Measurements from ENCODE around the gene IGFLR1.
A peak's percentile ranks its signal among the peaks of the same experiment; 100 is the strongest.

Gene IGFLR1

DNA sequence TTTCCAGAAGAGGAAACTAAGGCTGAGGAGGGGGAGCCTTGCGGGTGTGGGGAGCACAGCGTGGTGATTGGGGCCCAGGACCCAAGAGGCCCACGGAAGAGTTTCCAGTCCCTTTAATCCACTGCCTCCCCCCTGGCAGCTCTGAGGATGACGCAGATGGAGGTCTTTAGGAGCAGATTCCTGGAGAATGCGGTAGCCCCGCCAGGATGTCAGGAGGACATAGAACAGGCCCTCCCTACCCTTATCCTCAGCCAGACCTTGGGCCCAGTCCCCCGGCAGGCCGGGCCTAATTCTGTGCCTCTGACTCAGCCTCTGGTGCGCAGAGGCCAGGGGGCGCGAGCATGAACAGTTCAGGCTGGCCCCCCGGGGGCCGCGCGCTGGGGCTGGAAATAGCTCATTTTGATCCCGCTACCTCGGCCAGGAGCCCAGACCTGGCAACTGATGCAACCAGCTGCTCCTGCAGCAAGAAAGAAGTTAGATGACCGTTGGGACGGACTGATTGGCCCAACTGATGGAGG, 15.0 kb upstream of the IGFLR1 start:
- no peak for DNase-seq

DNA sequence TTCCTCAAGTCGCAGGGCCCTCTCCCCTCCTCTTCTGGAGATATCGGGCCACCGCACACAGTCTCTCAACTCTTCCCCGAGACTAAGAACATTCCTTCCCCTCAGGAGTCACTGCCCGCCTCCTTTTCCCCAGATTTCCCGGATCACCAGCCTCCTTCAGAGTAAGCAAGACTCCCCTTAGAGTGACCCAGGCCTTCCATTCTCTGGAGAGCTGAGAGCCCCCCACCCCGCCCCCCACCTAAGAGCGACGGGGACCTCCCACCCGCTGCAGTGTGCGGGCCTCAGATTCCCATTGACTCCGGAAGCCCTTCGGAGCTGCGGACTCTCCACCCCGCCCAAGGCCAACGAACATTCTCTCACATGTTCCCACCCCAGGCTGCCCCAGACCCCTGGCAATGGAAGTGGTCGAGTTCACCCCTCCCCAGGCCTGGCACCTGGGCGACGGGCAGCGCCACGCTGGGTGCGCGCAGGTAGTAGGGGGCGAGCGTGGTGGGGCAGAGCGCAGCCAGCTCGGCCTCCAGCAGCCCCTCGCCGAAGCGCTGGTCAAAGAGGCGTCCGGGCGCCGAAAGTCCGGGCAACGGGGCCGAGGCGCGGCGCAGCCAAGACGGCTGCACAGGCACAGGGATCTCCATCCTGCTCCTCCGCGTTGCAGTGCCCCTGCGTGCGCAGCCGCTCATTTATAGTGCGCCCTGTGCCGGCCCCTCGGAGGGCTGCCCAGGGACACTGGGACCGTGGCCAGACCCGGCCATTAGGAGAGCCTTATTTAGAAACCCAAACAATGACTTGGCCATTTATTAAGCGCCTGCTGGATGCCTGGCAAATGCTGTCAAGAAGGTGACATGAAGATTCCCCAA, 14.4 kb upstream of the IGFLR1 start, which contains the start of gene HSPB6:
Gene HSPB6 (minus strand): TSS at position 653 of the 854 bp plus-strand sequence. CDS start 21 bp downstream, at position 632.
- DNase-seq, result no peak
- Histone ChIP-seq H3K27ac (ENCODE audit: low read length) (peak within 1 kb of the TSS; percentile 57; the same call in 1 of the 2 replicates), H3K9me3 (replicated peaks; ENCODE audit: insufficient read depth, low read length) (no peaks in the 10 kb centered on the region), H4K20me1 (ENCODE audit: insufficient read depth, low read length) (no peaks in the 10 kb centered on the region), H2AFZ (ENCODE audit: low read length) (peak within 1 kb of the TSS; percentile 82), H3K36me3 (replicated peaks; ENCODE audit: insufficient read depth, low read length) (no peaks in the 10 kb centered on the region), H3K27me3 (replicated peaks; ENCODE audit: insufficient read depth, low read length) (no peaks in the 10 kb centered on the region), H3F3A (ENCODE audit: insufficient read depth, low read length) (peaks cover 4% of the 10 kb centered on the region; the same call in 1 of the 2 replicates), H3K4me1 (ENCODE audit: low read length) (peaks cover 12% of the 10 kb centered on the region; the same call in 1 of the 2 replicates), H3K79me2 (ENCODE audit: low read length) (peaks cover 15% of the 10 kb centered on the region), H3K4me3 (ENCODE audit: low read length) (peak within 1 kb of the TSS; percentile 75), H3K4me2 (ENCODE audit: low read depth, low read length) (peak within 1 kb of the TSS; percentile 94), H3K9me2 (replicated peaks; ENCODE audit: insufficient read depth, low read length) (no peaks in the 10 kb centered on the region), H3K9ac (ENCODE audit: low read length) (peak within 1 kb of the TSS; percentile 77; the same call in 1 of the 2 replicates)
- no peak for TF ChIP-seq EZH2 (optimal IDR thresholded peaks at IDR 0.05; ENCODE audit: low read depth, low read length)
- TF ChIP-seq EZH2phosphoT487 (IDR thresholded peaks at IDR 0.05; ENCODE audit: low read length), result no peak
- TF ChIP-seq, protein P1, sequence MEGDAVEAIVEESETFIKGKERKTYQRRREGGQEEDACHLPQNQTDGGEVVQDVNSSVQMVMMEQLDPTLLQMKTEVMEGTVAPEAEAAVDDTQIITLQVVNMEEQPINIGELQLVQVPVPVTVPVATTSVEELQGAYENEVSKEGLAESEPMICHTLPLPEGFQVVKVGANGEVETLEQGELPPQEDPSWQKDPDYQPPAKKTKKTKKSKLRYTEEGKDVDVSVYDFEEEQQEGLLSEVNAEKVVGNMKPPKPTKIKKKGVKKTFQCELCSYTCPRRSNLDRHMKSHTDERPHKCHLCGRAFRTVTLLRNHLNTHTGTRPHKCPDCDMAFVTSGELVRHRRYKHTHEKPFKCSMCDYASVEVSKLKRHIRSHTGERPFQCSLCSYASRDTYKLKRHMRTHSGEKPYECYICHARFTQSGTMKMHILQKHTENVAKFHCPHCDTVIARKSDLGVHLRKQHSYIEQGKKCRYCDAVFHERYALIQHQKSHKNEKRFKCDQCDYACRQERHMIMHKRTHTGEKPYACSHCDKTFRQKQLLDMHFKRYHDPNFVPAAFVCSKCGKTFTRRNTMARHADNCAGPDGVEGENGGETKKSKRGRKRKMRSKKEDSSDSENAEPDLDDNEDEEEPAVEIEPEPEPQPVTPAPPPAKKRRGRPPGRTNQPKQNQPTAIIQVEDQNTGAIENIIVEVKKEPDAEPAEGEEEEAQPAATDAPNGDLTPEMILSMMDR (IDR thresholded peaks at IDR 0.05; ENCODE audit: low read length), result no peak

More for the DNA sequence above, 15.0 kb upstream of the IGFLR1 start:
- Histone ChIP-seq H3K9me3 (replicated peaks; ENCODE audit: insufficient read depth, low read length) (no peaks in the 10 kb centered on the region), H3K9me2 (replicated peaks; ENCODE audit: insufficient read depth, low read length) (no peaks in the 10 kb centered on the region), H4K20me1 (ENCODE audit: insufficient read depth, low read length) (no peaks in the 10 kb centered on the region), H3K4me3 (ENCODE audit: low read length) (peak overlapping the region; percentile 75), H3K4me2 (ENCODE audit: low read depth, low read length) (peak overlapping the region; percentile 94), H3F3A (ENCODE audit: insufficient read depth, low read length) (peaks cover 4% of the 10 kb centered on the region; the same call in 1 of the 2 replicates), H3K79me2 (ENCODE audit: low read length) (peaks cover 15% of the 10 kb centered on the region), H3K36me3 (replicated peaks; ENCODE audit: insufficient read depth, low read length) (no peaks in the 10 kb centered on the region), H3K9ac (ENCODE audit: low read length) (peak overlapping the region; percentile 77; the same call in 1 of the 2 replicates), H3K4me1 (ENCODE audit: low read length) (peaks cover 12% of the 10 kb centered on the region; the same call in 1 of the 2 replicates), H2AFZ (ENCODE audit: low read length) (peak overlapping the region; percentile 82), H3K27me3 (replicated peaks; ENCODE audit: insufficient read depth, low read length) (no peaks in the 10 kb centered on the region), H3K27ac (ENCODE audit: low read length) (peak overlapping the region; percentile 57; the same call in 1 of the 2 replicates)
- TF ChIP-seq EZH2 (optimal IDR thresholded peaks at IDR 0.05; ENCODE audit: low read depth, low read length) (no peak), EZH2phosphoT487 (IDR thresholded peaks at IDR 0.05; ENCODE audit: low read length) (no peak)
- TF ChIP-seq, protein P1 (IDR thresholded peaks at IDR 0.05; ENCODE audit: low read length), result no peak

DNA sequence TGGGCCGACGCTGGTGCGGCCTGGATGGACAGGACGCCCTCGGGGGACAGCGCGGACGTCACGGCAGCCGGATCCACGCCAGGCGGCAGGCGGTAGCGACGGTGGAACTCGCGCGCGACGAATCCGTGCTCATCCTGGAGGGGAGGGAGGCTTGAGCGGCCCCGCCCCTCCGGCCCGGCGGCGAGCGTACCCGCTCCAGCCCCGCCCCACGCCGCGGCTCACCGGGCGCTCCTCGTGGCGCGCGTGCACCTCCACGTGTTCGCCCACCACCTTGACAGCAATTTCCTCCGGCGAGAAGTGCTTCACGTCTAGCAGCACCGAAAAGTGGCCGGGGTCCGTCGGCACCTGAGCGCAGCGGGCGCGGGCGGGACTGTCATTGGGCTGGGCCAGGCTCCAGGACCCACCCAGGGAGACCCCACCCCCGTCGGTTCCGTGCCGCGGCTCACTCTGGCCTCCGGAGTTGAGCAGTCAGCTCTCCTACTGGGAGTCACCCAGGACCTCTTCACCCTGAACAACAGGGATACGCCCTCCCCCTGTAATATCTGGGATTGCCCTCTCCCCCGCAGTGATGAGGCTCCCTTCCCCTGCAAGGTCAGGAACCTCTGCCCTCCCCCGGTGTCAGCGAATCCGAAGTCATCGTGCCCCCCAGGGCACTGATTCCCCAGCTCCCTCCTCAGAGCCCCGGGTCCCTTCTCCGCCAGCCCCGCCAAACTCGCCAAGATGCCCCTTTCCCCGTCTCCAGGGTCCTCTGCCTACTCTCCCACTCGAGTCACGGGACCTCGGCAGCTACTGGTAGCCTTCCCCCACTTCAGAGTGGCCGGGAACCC, 13.5 kb upstream of the IGFLR1 start:
- no peak overlapping the region for H2AFZ ChIP-seq (ENCODE audit: low read length)

More for the DNA sequence above, 13.5 kb upstream of the IGFLR1 start:
- H4K20me1 ChIP-seq (ENCODE audit: insufficient read depth, low read length), result no peaks in the 10 kb centered on the region
- peaks cover 12% of the 10 kb centered on the region; the same call in 1 of the 2 replicates for H3K4me1 ChIP-seq (ENCODE audit: low read length)
- H3K27me3 ChIP-seq (replicated peaks; ENCODE audit: insufficient read depth, low read length), result no peaks in the 10 kb centered on the region
- H3K4me3 ChIP-seq (ENCODE audit: low read length), result no peak overlapping the region
- H3K79me2 ChIP-seq (ENCODE audit: low read length), result peaks cover 15% of the 10 kb centered on the region
- DNase-seq, result no peak
- H3K9me2 ChIP-seq (replicated peaks; ENCODE audit: insufficient read depth, low read length), result no peaks in the 10 kb centered on the region
- H3K27ac ChIP-seq (ENCODE audit: low read length), result no peak overlapping the region
- H3K9me3 ChIP-seq (replicated peaks; ENCODE audit: insufficient read depth, low read length), result no peaks in the 10 kb centered on the region
- H3K9ac ChIP-seq (ENCODE audit: low read length), result no peak overlapping the region
- TF ChIP-seq EZH2 (optimal IDR thresholded peaks at IDR 0.05; ENCODE audit: low read depth, low read length) (no peak), EZH2phosphoT487 (IDR thresholded peaks at IDR 0.05; ENCODE audit: low read length) (no peak)
- TF ChIP-seq, protein P1 (IDR thresholded peaks at IDR 0.05; ENCODE audit: low read length), result no peak
- H3F3A ChIP-seq (ENCODE audit: insufficient read depth, low read length), result peaks cover 4% of the 10 kb centered on the region; the same call in 1 of the 2 replicates
- no peaks in the 10 kb centered on the region for H3K36me3 ChIP-seq (replicated peaks; ENCODE audit: insufficient read depth, low read length)
- no peak overlapping the region for H3K4me2 ChIP-seq (ENCODE audit: low read depth, low read length)
